HCT116 (cell line): ENCODE data around the gene UBR2. TPM values are rescaled to one million over a fixed set of nuclear protein-coding genes. Genes with fewer than 3 reads are reported as not detected.

Source experiments
- ATAC-seq: fragments of 200-7000 bp; cut with Tn5 transposase; 2 replicates; pipeline ENCODE4 v1.9.1; 2020; ENCODE audit warnings: mild to moderate bottlenecking, moderate library complexity
- BruUV-seq: library from RNA; stranded (reverse); fragments of 400-500 nt; replicated peaks from 2 replicates; lab custom pipeline; 2021; lab: Mats Ljungman, UMichigan
- CTCF ChIA-PET: fragments of 300-600 bp; sonication (Branson Sonifier 250); formaldehyde crosslinking; loops from one replicate; lab custom pipeline; 2021; ENCODE audit warnings: antibody characterized with exemption; lab: Charles Lee
- POLR2A ChIA-PET: fragments of 300-600, 350-600 bp; sonication (Branson Sonifier 250); formaldehyde crosslinking; loops from one replicate; lab custom pipeline; 2021; ENCODE audit warnings: antibody characterized with exemption; lab: Charles Lee
- RAD21 ChIA-PET, 2 experiments: fragments of 300-600 bp; sonication (Branson Sonifier 250); formaldehyde crosslinking; loops; one replicate each; lab custom pipeline; 2023; ENCODE audit warnings: low total read pairs in 2 of 2; ENCODE audit not compliant: uncharacterized antibody in 2 of 2, unreplicated experiment in 2 of 2, low non-redundant PET in 1 of 2; lab: Charles Lee
- DNase-seq: peaks from one replicate; pipeline ENCODE4 v3.0.0-alpha.2; 2010; ENCODE audit warnings: low read depth, low spot score
- H2AFZ ChIP-seq: fragments of 200-600 bp; shearing (Covaris generic), sonication (generic); 2 replicates; pipeline ENCODE4 v1.6.1; 2017; ENCODE audit warnings: low read depth, mixed run types, mixed read lengths, antibody characterized with exemption, low read length; ENCODE audit not compliant: poor library complexity, severe bottlenecking
- H3K27ac ChIP-seq: 2 replicates; pipeline ENCODE4 v1.5.1; 2012; ENCODE audit warnings: low read depth, low read length
- H3K27me3 ChIP-seq: fragments of 200-600 bp; sonication (generic); 2 replicates; pipeline ENCODE4 v1.6.1; 2016; ENCODE audit warnings: mixed run types, low read length, mixed read lengths; ENCODE audit not compliant: insufficient read depth
- H3K36me3 ChIP-seq, 2 experiments: fragments of 200-500 bp in 1 of 2; fragments of 200-600 bp in 1 of 2; sonication (Bioruptor generic) in 1 of 2; sonication (generic) in 1 of 2; 2 replicates each; pipeline versions ENCODE4 v1.5.1 to v1.6.1; 2014 to 2016; ENCODE audit warnings: low read length in 2 of 2, inconsistent platforms in 1 of 2, mixed read lengths in 1 of 2, mixed run types in 1 of 2; ENCODE audit not compliant: insufficient read depth in 2 of 2, control insufficient read depth in 1 of 2
- H3K4me1 ChIP-seq, 2 experiments: fragments of 200-600 bp in 1 of 2; sonication (generic) in 1 of 2; 2 replicates each; pipeline versions ENCODE4 v1.5.1 to v1.6.1; 2012 to 2017; ENCODE audit warnings: low read length in 2 of 2, inconsistent platforms in 1 of 2, mild to moderate bottlenecking in 1 of 2, mixed read lengths in 1 of 2, mixed run types in 1 of 2, moderate library complexity in 1 of 2; ENCODE audit not compliant: insufficient read depth in 2 of 2, control insufficient read depth in 1 of 2
- H3K4me2 ChIP-seq: fragments of 200-600 bp; sonication (generic); 2 replicates; pipeline ENCODE4 v1.6.1; 2017; ENCODE audit warnings: mixed run types, low read length, mixed read lengths
- H3K4me3 ChIP-seq, 2 experiments: fragments of 200-600 bp in 1 of 2; sonication (generic) in 1 of 2; replicated peaks in 1 of 2; 2 replicates each; pipeline ENCODE4 v1.5.1; 2011 to 2016; ENCODE audit warnings: low read length in 2 of 2, control low read depth in 1 of 2, low read depth in 1 of 2, mild to moderate bottlenecking in 1 of 2, mixed read lengths in 1 of 2, mixed run types in 1 of 2
- H3K79me2 ChIP-seq: fragments of 200-600 bp; sonication (generic); 2 replicates; pipeline ENCODE4 v1.6.1; 2017; ENCODE audit warnings: mild to moderate bottlenecking, mixed run types, low read length, moderate library complexity, mixed read lengths; ENCODE audit not compliant: insufficient read depth
- H3K9ac ChIP-seq: fragments of 200-600 bp; sonication (generic); 2 replicates; pipeline ENCODE4 v1.6.1; 2016; ENCODE audit warnings: low read length, mixed read lengths
- H3K9me2 ChIP-seq: fragments of 200-600 bp; sonication (generic), shearing (Covaris generic); 2 replicates; pipeline ENCODE4 v1.6.1; 2017; ENCODE audit warnings: mixed run types, mild to moderate bottlenecking, moderate library complexity; ENCODE audit not compliant: insufficient read depth
- H3K9me3 ChIP-seq, 2 experiments: fragments of 200-500 bp in 1 of 2; fragments of 200-600 bp in 1 of 2; sonication (Bioruptor generic) in 1 of 2; sonication (generic) in 1 of 2; 2 replicates each; pipeline ENCODE4 v1.6.1; 2014 to 2017; ENCODE audit warnings: low read length in 2 of 2, mixed read lengths in 2 of 2, inconsistent platforms in 1 of 2, low read depth in 1 of 2, mild to moderate bottlenecking in 1 of 2, mixed run types in 1 of 2, moderate library complexity in 1 of 2; ENCODE audit not compliant: control insufficient read depth in 1 of 2, insufficient read depth in 1 of 2
- H4K20me1 ChIP-seq: fragments of 200-600 bp; sonication (generic), shearing (Covaris generic); 2 replicates; pipeline ENCODE4 v1.6.1; 2017; ENCODE audit warnings: mixed run types, mild to moderate bottlenecking, moderate library complexity; ENCODE audit not compliant: insufficient read depth
- ATF3 ChIP-seq: IDR thresholded peaks from 2 replicates; pipeline ENCODE4 v1.6.1; 2012
- CBX3 ChIP-seq: IDR thresholded peaks from 2 replicates; pipeline ENCODE4 v1.6.1; 2012; ENCODE audit warnings: low read depth
- CEBPB ChIP-seq: IDR thresholded peaks from 2 replicates; pipeline ENCODE4 v1.6.1; 2012; ENCODE audit warnings: low read depth
- EGR1 ChIP-seq: IDR thresholded peaks from 2 replicates; pipeline ENCODE4 v1.6.1; 2012; ENCODE audit warnings: low read depth
- EZH2phosphoT487 ChIP-seq: fragments of 200-600 bp; IDR thresholded peaks from 2 replicates; pipeline ENCODE4 v1.6.1; 2018; ENCODE audit warnings: antibody characterized with exemption, borderline replicate concordance
- POLR2A ChIP-seq: IDR thresholded peaks from 2 replicates; pipeline ENCODE4 v1.7.0; 2011; ENCODE audit warnings: borderline replicate concordance; ENCODE audit not compliant: insufficient read depth, insufficient read length; ENCODE audit errors: extremely low read depth
- POLR2AphosphoS5 ChIP-seq: IDR thresholded peaks from 2 replicates; pipeline ENCODE4 v1.6.1; 2011; ENCODE audit warnings: mild to moderate bottlenecking, low read depth, low read length, moderate library complexity
- RAD21 ChIP-seq: IDR thresholded peaks from 2 replicates; pipeline ENCODE4 v1.6.1; 2012; ENCODE audit warnings: low read depth, mild to moderate bottlenecking
- SIN3A ChIP-seq: IDR thresholded peaks from 2 replicates; pipeline ENCODE4 v1.6.1; 2012; ENCODE audit warnings: low read depth
- TCF7L2 ChIP-seq: IDR thresholded peaks from 2 replicates; pipeline ENCODE4 v1.7.0; 2011; ENCODE audit warnings: borderline replicate concordance, inconsistent platforms; ENCODE audit not compliant: insufficient read depth, insufficient read length; ENCODE audit errors: extremely low read depth
- YY1 ChIP-seq: IDR thresholded peaks from 2 replicates; pipeline ENCODE4 v1.6.1; 2011; ENCODE audit warnings: low read length, low read depth, moderate library complexity, mild to moderate bottlenecking; ENCODE audit not compliant: insufficient replicate concordance; ENCODE audit errors: extremely low read depth
- ZNF274 ChIP-seq: fragments of 200-500 bp; sonication (Bioruptor generic); IDR thresholded peaks from 2 replicates; pipeline ENCODE4 v1.6.1; 2014; ENCODE audit warnings: mild to moderate bottlenecking, low read depth, low read length, inconsistent platforms
- intact Hi-C: fragments of 100-400 bp; cut with micrococcal nuclease; formaldehyde crosslinking; loops from 2 replicates; pipeline ENCODE4 v1.10.0; 2022
- total RNA-seq: library from RNA; stranded (reverse); gene quantifications from one replicate; pipeline ENCODE4 v1.2.1, GENCODE V29; 2021; ENCODE audit not compliant: unreplicated experiment
- TF ChIP-seq, protein P1 (sequence below), 3 experiments: fragments of 200-600 bp in 1 of 3; sonication (generic) in 1 of 3; IDR thresholded peaks in 2 of 3; conservative IDR thresholded peaks in 1 of 3; 2 replicates each; pipeline ENCODE4 v1.5.1; 2012 to 2017; ENCODE audit warnings: low read depth in 2 of 3, low read length in 2 of 3, antibody characterized with exemption in 1 of 3, borderline replicate concordance in 1 of 3, control low read depth in 1 of 3, mild to moderate bottlenecking in 1 of 3, mixed read lengths in 1 of 3, mixed run types in 1 of 3, moderate library complexity in 1 of 3; ENCODE audit not compliant: insufficient read depth in 1 of 3
- TF ChIP-seq, protein P2 (sequence below): IDR thresholded peaks from 2 replicates; pipeline ENCODE4 v1.6.1; 2012

The UBR2 gene
- total RNA-seq, 1 experiment from 2014 or later: 20.5 TPM

- Histone ChIP-seq H4K20me1 (no peaks in the 10 kb centered on the region), H3K36me3 (no peaks in the 10 kb centered on the region), H3K9me2 (no peaks in the 10 kb centered on the region)
- ChIA-PET POLR2A (interaction anchor here (0.7 to 0.8 kb wide), 2 partner anchors 10 to 180 kb away, joined by 4 to 9 read pairs; partner anchors contain the start of gene TBCC), RAD21 (no interaction called here)
- no peak for ATAC-seq
- TF ChIP-seq POLR2AphosphoS5: no peak
- no peak for TF ChIP-seq POLR2A
- no peak for TF ChIP-seq CBX3
- no peak for TF ChIP-seq TCF7L2
- no peak for TF ChIP-seq ATF3
- TF ChIP-seq ZNF274: no peak
- TF ChIP-seq EGR1: no peak
- TF ChIP-seq, protein P1, sequence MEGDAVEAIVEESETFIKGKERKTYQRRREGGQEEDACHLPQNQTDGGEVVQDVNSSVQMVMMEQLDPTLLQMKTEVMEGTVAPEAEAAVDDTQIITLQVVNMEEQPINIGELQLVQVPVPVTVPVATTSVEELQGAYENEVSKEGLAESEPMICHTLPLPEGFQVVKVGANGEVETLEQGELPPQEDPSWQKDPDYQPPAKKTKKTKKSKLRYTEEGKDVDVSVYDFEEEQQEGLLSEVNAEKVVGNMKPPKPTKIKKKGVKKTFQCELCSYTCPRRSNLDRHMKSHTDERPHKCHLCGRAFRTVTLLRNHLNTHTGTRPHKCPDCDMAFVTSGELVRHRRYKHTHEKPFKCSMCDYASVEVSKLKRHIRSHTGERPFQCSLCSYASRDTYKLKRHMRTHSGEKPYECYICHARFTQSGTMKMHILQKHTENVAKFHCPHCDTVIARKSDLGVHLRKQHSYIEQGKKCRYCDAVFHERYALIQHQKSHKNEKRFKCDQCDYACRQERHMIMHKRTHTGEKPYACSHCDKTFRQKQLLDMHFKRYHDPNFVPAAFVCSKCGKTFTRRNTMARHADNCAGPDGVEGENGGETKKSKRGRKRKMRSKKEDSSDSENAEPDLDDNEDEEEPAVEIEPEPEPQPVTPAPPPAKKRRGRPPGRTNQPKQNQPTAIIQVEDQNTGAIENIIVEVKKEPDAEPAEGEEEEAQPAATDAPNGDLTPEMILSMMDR (IDR thresholded peaks at IDR 0.05 in 2 of 3, conservative IDR thresholded peaks at IDR 0.05 in 1 of 3; ENCODE audit: borderline replicate concordance in 1 of 3, insufficient read depth in 1 of 3, low read depth in 2 of 3, low read length in 2 of 3): no peak
- no peak for TF ChIP-seq EZH2phosphoT487
- TF ChIP-seq SIN3A: no peak
- no peak for TF ChIP-seq YY1
- TF ChIP-seq RAD21: no peak
- no peak for TF ChIP-seq CEBPB
- TF ChIP-seq, protein P2, sequence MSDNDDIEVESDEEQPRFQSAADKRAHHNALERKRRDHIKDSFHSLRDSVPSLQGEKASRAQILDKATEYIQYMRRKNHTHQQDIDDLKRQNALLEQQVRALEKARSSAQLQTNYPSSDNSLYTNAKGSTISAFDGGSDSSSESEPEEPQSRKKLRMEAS: no peak
- TF ChIP-seq, all 23 proteins: peak for 0
- DNase-seq: no peak
- Histone ChIP-seq H3K4me2 (no peak overlapping the region), H3K9me3 (no peaks in the 10 kb centered on the region), H3K27ac (no peak overlapping the region), H3K27me3 (no peaks in the 10 kb centered on the region), H2AFZ (no peak overlapping the region), H3K79me2 (no peaks in the 10 kb centered on the region), H3K4me3 (no peak overlapping the region), H3K9ac (no peak overlapping the region), H3K4me1 (no peaks in the 10 kb centered on the region)
- intact Hi-C loops: no loop called here
- no TSS peak for BruUV-seq
- CTCF ChIA-PET: no interaction called here
These were observed 172.1 kb downstream of the UBR2 start for GRCh38 chr6:42735976-42736375.
